ENCODE results near the gene ARMC5.
"Not testable (repeated sequence)": the region's sequence is repeated elsewhere in the genome, so short reads cannot be mapped to it uniquely, and the experiment has no call there.

DNA sequence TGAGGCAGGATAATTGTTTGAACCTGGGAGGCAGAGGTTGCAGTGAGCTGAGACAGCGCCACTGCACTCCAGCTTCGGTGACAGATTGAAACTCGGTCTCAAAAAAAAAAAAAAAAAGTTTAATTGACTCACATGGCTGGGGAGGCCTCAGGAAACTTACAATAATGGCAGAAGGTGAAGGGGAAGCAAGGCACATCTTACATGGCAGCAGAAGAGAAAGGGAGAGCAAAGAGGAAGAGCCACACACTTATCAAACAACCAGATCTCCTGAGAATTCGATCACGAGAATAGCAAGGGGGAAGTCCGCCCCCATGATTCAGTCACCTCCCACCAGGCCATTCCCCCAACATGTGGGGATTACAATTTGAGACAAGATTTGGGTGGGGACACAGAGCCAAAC, 13.4 kb upstream of the ARMC5 start:
- TF ChIP-seq, protein P1, sequence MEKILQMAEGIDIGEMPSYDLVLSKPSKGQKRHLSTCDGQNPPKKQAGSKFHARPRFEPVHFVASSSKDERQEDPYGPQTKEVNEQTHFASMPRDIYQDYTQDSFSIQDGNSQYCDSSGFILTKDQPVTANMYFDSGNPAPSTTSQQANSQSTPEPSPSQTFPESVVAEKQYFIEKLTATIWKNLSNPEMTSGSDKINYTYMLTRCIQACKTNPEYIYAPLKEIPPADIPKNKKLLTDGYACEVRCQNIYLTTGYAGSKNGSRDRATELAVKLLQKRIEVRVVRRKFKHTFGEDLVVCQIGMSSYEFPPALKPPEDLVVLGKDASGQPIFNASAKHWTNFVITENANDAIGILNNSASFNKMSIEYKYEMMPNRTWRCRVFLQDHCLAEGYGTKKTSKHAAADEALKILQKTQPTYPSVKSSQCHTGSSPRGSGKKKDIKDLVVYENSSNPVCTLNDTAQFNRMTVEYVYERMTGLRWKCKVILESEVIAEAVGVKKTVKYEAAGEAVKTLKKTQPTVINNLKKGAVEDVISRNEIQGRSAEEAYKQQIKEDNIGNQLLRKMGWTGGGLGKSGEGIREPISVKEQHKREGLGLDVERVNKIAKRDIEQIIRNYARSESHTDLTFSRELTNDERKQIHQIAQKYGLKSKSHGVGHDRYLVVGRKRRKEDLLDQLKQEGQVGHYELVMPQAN (IDR thresholded peaks at IDR 0.05; ENCODE audit: borderline replicate concordance): not testable (repeated sequence)
- not testable (repeated sequence) for TF ChIP-seq GABPB1 (CRISPR knock-in tag; IDR thresholded peaks at IDR 0.05); ZNF274 (IDR thresholded peaks at IDR 0.05; ENCODE audit: borderline replicate concordance, low read depth, low read length); RBM22 (IDR thresholded peaks at IDR 0.05; ENCODE audit: low read depth, low read length, poor library complexity, severe bottlenecking); PHB2 (IDR thresholded peaks at IDR 0.05; ENCODE audit: low read depth); FOSL1 (tag; conservative IDR thresholded peaks at IDR 0.05)
